AG04450 (cell line): ENCODE data around the gene SYNJ1. TPM values are rescaled to one million over a fixed set of nuclear protein-coding genes. Genes with fewer than 3 reads are reported as not detected.

Experiments
- CTCF ChIA-PET: fragments of 300-600, 350-600 bp; formaldehyde crosslinking; extraction: SDS; loops from one replicate; lab custom pipeline; 2022; ENCODE audit warnings: antibody characterized with exemption, inconsistent platforms; lab: Charles Lee
- POLR2A ChIA-PET: fragments of 350-600 bp; formaldehyde crosslinking; extraction: SDS; loops from one replicate; lab custom pipeline; 2021; ENCODE audit warnings: antibody characterized with exemption, inconsistent platforms; lab: Yijun Ruan, JAX
- DNase-seq: peaks from one replicate; pipeline ENCODE4 v3.0.0-alpha.2; 2011; ENCODE audit warnings: low read depth, low spot score
- H3K27ac ChIP-seq: one replicate; pipeline ENCODE4 v1.5.1; 2012; ENCODE audit warnings: low read depth, low read length, control low read depth
- H3K27me3 ChIP-seq: one replicate; pipeline ENCODE4 v1.6.0; 2012; ENCODE audit warnings: low read length; ENCODE audit not compliant: control insufficient read depth, insufficient read depth
- H3K4me3 ChIP-seq: 2 replicates; pipeline ENCODE4 v1.5.1; 2011; ENCODE audit warnings: mild to moderate bottlenecking, low read depth, low read length, control low read depth
- H3K9me3 ChIP-seq: 2 replicates; pipeline ENCODE4 v1.5.1; 2012; ENCODE audit warnings: low read length; ENCODE audit not compliant: control insufficient read depth, insufficient read depth
- polyA plus RNA-seq: library from polyadenylated mRNA; depleted of rRNA; stranded (reverse); fragments of >200 nt; gene quantifications from 2 replicates; pipeline ENCODE4 v1.2.3, GENCODE V29; 2011
- TF ChIP-seq, protein P1 (sequence below): IDR thresholded peaks from 2 replicates; pipeline ENCODE4 v1.5.1; 2011; ENCODE audit warnings: low read depth, low read length, control low read depth, inconsistent platforms

SYNJ1 gene
- polyA plus RNA-seq, 1 experiment: 7.3 TPM

GRCh38 chr21:32653326-32653901 lies 74.4 kb downstream of the SYNJ1 start:
- POLR2A ChIA-PET: no interaction called here
- H3K4me3 ChIP-seq: no peak overlapping the region
- no peaks in the 10 kb centered on the region for H3K27me3 ChIP-seq
- no peak for DNase-seq
- TF ChIP-seq, protein P1, sequence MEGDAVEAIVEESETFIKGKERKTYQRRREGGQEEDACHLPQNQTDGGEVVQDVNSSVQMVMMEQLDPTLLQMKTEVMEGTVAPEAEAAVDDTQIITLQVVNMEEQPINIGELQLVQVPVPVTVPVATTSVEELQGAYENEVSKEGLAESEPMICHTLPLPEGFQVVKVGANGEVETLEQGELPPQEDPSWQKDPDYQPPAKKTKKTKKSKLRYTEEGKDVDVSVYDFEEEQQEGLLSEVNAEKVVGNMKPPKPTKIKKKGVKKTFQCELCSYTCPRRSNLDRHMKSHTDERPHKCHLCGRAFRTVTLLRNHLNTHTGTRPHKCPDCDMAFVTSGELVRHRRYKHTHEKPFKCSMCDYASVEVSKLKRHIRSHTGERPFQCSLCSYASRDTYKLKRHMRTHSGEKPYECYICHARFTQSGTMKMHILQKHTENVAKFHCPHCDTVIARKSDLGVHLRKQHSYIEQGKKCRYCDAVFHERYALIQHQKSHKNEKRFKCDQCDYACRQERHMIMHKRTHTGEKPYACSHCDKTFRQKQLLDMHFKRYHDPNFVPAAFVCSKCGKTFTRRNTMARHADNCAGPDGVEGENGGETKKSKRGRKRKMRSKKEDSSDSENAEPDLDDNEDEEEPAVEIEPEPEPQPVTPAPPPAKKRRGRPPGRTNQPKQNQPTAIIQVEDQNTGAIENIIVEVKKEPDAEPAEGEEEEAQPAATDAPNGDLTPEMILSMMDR: peak; percentile 60
- H3K27ac ChIP-seq: no peak overlapping the region
- no peaks in the 10 kb centered on the region; the same call in 1 of the 2 replicates for H3K9me3 ChIP-seq
- CTCF ChIA-PET: interaction anchor here (0.6 to 1.5 kb wide), 7 partner anchors 9 to 173 kb away, joined by 3 to 7 read pairs (median 4); no protein-coding TSS in a partner anchor

DNA sequence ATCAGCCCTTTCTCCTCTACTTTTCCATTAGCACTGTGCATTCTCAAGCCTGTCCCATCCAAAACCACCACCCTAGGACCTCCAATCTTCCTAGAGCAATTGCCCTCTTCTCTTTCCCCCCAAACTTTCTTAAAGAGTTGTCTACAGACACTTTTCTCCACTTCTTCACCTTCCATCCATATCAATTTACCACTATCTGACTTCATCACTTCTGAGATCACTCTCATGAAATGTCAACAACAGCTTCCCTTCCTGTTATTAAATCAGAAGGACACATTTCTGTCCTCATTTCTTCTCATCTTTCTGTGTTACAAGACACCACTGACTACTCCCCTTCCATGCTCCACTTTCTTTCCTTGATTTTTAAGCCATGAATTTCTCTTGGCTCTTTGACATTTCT lies 79.6 kb downstream of the SYNJ1 start:
- CTCF ChIA-PET: no interaction called here
- TF ChIP-seq, protein P1: no peak

GRCh38 chr21:32645261-32646182 lies 82.3 kb downstream of the SYNJ1 start:
- ChIA-PET POLR2A (no interaction called here), CTCF (no interaction called here)
- Histone ChIP-seq H3K27me3 (no peaks in the 10 kb centered on the region), H3K4me3 (no peak overlapping the region), H3K9me3 (no peaks in the 10 kb centered on the region), H3K27ac (no peak overlapping the region)
- DNase-seq: no peak
- TF ChIP-seq, protein P1: no peak

More for the DNA sequence above, 79.6 kb downstream of the SYNJ1 start:
- no peak for DNase-seq
- POLR2A ChIA-PET: no interaction called here
- H3K27me3 ChIP-seq: no peaks in the 10 kb centered on the region
- no peak overlapping the region for H3K27ac ChIP-seq
- H3K4me3 ChIP-seq: no peak overlapping the region
- H3K9me3 ChIP-seq: no peaks in the 10 kb centered on the region

GRCh38 chr21:32641710-32642698 lies 85.8 kb downstream of the SYNJ1 start:
- DNase-seq: no peak
- H3K4me3 ChIP-seq: no peak overlapping the region
- no peaks in the 10 kb centered on the region for H3K27me3 ChIP-seq
- no peaks in the 10 kb centered on the region for H3K9me3 ChIP-seq
- TF ChIP-seq, protein P1: no peak
- no peak overlapping the region for H3K27ac ChIP-seq
- ChIA-PET CTCF (interaction anchor here (1.2 kb wide), 1 partner anchor 11 kb away, joined by 3 read pairs; no protein-coding TSS in a partner anchor), POLR2A (no interaction called here)
